ENCODE data around the gene KCTD13.
"Not testable (repeated sequence)": the region's sequence is repeated elsewhere in the genome, so short reads cannot be mapped to it uniquely, and the experiment has no call there.

Gene KCTD13

GRCh38 chr16:29943846-29944799 lies 18.1 kb upstream of the KCTD13 start:
- DNase-seq (ENCODE audit: low spot score), result peak; percentile 86

- no peak for DNase-seq (ENCODE audit: low spot score)
Observed at GRCh38 chr16:29940656-29941055, 14.6 kb upstream of the KCTD13 start.

- not testable (repeated sequence) for DNase-seq (ENCODE audit: low spot score)
Observed at GRCh38 chr16:29931750-29932149, 5.7 kb upstream of the KCTD13 start.

DNA sequence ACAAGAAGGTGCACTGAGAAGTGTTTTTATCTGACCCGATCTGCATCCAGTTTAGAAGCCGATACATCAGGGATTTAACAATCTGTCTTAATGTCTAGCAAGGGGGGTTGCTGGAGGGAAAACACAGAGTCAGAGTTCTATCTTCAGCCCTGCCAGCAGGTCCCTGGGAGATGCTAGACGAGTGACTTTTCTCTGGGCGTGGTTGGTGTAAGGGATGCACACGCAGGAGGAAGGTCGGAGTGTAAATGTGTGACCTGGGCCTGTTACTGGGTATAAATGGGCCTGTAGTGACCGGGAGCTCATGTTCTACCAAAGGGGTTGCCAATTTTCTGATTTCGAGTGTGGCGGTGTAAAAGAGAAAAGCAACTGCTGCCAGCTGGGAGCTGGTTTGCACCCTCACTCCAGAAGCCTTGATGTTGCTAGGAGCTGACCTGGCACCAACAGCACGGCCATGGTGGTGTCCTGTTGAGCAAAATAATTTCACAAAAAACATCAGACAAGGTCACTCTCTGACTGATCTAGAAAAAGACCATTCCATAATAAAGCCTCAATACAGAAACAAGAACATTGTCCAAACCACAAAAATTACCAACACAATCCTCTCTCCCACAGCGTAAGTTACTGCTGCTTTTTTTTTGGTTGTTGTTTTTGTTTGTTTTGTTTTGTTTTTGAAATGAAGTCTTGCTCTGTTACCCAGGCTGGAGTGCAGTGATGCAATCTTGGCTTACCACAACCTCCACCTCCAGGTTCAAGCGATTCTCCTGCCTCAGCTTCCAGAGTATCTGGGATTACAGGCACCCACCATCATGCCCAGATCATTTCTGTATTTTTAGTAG lies 1.3 kb upstream of the KCTD13 start:
- DNase-seq (ENCODE audit: low spot score), result no peak

GRCh38 chr16:29926711-29927052 lies 656 bp upstream of the KCTD13 start:
- DNase-seq (ENCODE audit: low spot score), result peak; percentile 50

DNA sequence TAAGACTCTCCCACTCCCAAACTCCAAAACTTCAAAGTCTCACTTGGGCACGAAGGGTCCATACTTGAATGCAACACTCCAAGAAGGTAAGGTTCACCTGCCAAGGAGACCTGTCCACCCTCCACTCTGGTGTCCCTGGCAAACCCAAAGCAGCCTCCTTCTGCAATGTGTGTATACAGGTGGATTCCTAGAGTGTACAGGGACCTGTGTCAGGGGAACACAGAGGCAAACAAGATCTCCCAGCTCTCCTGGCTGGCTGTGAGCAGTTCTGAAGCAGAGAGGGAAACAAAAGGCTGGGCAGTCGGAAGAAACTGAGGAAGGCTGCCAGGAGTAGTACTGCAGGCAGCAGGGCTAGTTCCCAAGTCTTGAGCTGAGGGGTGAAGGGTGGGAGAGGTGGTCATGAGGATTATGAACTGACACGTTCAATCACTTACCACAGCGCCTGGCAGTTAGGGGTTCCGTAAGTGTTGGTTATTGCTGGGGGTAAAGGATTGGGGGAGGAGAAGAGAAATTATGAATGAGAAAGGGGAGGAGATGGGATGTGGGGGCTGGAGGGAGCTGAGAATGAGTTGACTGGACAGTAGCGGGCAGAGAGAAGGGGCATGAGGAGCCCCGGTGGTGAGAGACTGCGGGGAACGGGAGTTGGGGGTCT lies 795 bp downstream of the KCTD13 start:
- no peak for DNase-seq (ENCODE audit: low spot score)

- DNase-seq (ENCODE audit: low spot score), result no peak
Observed at GRCh38 chr16:29922986-29923501, 3.0 kb downstream of the KCTD13 start.

- DNase-seq (ENCODE audit: low spot score), result no peak
Observed at GRCh38 chr16:29922326-29922725, 3.7 kb downstream of the KCTD13 start.

DNA sequence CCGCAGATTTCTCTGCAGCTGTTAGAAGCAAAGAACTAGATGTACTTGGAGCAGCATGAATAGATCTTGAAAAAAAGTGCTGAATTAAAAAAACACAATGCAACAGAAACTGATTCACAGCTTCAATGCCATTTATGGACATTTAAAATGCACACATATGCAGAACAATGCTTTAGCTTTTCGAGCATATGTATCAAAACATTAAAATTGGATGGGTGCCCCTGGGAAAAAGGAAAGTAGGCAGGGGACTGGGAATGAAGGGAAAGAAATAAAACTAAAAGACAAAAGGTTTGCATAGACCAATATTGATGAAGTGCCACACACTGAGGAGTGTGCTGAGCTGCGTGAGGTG lies 5.0 kb downstream of the KCTD13 start:
- DNase-seq (ENCODE audit: low spot score), result no peak

GRCh38 chr16:29920288-29921033 lies 5.6 kb downstream of the KCTD13 start:
- DNase-seq (ENCODE audit: low spot score), result no peak

DNA sequence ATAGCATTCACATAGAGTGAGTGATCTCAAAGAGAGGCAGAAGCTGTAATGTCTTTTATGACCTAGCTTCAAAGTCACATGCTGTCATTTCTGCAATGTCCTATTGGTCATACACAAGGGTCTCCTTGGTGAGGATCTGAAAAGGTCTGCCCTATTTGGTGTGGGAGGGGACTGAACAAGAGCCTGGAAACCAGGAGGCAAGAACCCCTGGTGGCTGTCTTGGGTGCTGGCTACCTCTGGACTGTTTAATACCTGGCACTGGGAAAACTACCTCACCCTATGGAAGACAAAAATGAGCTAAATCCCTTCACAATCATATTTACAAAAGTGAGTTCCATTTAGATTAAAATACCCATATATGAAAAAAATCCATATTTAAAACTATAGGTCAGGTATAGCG lies 9.0 kb downstream of the KCTD13 start:
- DNase-seq (ENCODE audit: low spot score), result no peak

DNA sequence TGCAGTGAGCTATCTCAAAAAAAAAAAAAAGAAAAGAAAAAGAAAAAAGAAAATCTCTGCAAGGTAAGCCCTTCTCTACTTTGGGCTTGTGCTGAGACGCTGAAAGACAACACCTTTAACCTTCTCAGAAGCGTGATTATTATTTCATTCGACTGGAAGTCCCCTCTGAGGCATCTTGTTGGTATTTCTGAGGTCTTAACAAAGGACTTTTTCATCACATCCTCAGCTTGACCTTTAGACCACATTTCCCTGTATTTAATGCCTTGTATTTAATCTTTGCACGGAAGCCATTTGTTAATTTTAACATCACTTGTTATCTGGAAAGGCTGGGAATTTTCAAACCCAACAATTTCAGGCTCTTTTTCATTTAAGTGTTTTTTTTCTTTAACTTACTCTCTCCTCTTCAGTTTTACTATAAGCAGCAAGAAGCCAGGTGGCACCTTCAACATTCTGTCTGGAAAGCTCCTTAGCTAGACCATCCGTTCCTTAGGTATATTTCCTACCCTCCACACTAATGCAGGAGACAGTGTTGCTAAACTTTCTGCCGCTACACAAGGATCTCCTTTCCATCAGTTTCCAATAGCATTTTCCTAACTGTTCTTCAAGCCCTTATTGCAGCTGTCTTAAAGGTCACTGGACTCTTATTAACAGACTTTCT lies 10.3 kb downstream of the KCTD13 start:
- no peak for DNase-seq (ENCODE audit: low spot score)

DNA sequence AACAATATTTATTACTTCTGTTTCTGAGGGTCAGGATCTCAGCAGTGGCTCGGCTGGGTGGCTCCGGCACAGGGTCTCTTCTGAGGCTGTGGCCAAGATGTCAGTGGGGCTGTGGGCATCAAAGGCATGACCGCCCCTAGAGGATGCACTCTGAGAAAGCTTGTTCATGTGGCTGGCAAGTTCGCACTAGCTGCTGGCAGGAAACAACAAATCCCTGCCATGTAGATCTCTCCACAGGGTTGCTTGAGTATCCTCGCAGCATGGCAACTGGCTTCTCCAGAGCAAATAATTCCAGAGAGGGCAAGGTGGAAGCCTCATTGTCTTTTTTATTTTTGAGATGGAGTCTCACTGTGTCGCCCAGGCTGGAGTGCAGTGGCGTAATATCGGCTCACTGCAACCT lies 12.5 kb downstream of the KCTD13 start:
- no peak for DNase-seq (ENCODE audit: low spot score)

DNA sequence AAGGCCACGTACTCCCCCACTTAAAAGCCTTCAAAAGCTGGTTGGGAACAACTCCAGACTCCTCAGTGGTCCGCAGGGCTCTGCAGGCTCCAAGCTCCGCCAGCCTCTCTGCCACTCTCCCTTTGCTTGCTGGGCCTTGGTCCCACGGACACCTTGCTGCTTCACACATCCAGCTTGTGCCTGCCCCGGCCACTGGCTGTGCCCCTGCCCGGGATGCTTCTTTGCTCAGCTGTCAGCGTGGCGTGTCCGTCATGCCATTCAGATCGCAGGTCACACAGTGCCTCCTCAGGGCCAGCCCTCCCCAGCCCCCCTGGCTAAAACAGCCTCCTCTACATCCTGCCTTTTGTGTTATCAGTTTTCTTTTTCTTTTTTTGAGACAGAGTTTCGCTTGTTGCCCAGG lies 13.9 kb downstream of the KCTD13 start:
- no peak for DNase-seq (ENCODE audit: low spot score)

GRCh38 chr16:29911676-29912010 lies 14.4 kb downstream of the KCTD13 start:
- DNase-seq (ENCODE audit: low spot score), result no peak

DNA sequence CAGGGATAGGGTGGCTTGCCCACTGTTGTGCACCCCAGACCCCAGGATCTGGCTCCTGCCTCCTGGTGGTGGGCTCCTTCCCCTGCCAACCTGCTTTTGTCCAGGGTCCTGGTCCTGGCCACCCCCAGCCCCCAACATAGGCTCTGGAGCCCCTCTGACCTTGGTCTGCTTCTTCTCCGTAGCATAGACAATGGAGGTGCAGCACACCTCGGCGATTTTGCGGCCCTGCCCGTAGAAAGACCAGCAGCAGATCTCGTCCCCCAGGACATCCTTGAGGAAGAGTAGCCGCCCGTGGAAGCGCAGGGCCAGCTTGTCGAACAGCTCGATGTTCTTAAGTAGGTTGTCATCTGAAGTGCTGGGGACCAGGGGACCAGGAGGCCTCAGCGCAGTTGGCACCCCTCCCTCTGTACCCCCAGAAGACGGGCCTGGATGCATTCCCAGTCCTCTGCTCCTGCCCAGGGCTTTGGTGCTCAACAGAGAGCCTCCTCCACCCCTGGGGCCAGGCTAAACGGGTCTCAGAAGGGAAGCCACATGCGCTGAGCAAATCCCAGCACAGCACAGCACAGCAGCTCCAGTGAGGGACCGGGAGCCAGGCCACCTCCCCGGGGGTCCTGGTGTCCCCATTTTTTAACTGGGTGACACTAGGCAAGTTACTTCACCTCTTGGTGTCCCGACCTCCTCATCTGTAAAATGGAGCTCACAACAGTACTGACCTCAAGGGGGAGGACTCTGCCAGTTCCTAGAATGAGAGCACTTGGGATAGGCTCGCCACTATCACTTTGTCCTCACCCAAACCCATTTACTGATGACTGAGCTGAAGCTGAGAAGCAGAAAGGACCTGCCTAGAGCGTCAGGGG lies 15.0 kb downstream of the KCTD13 start:
- DNase-seq (ENCODE audit: low spot score), result no peak

DNA sequence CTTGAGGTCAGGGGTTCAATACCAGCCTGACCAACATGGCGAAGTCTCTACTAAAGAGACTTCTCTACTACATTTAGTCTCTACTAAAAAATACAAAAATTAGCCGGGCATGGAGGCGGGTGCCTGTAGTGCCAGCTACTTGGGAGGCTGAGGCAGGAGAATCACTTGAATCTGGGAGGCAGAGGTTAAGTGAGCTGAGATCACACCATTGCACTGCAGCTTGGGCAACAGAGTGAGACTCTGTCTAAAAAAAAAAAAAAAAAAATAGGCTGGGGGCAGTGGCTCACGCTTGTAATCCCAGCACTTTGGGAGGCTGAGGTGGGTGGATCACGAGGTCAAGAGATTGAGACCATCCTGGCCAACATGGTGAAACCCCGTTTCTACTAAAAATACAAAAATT lies 16.2 kb downstream of the KCTD13 start:
- not testable (repeated sequence) for DNase-seq (ENCODE audit: low spot score)

- peak; percentile 43 for DNase-seq (ENCODE audit: low spot score)
Observed at GRCh38 chr16:29909391-29909790, 16.6 kb downstream of the KCTD13 start.

GRCh38 chr16:29908719-29909220 lies 17.3 kb downstream of the KCTD13 start:
- DNase-seq (ENCODE audit: low spot score), result no peak

- no peak for DNase-seq (ENCODE audit: low spot score)
Observed at GRCh38 chr16:29907973-29908372, 18.1 kb downstream of the KCTD13 start.
